SK-N-MC (cell line): Measurements from ENCODE around the gene MYO7A.

Experiments used
- EZH2 ChIP-seq: fragments of 200-600 bp; sonication (generic); IDR thresholded peaks from one replicate; pipeline ENCODE4 v1.6.1; 2017; ENCODE audit warnings: antibody characterized with exemption
- FOXP2 ChIP-seq: optimal IDR thresholded peaks from 2 replicates; pipeline ENCODE3; 2011; ENCODE audit warnings: mild to moderate bottlenecking, moderate library complexity; ENCODE audit not compliant: insufficient read depth; ENCODE audit errors: extremely low read length, control extremely low read depth
- POLR2AphosphoS5 ChIP-seq: IDR thresholded peaks from 2 replicates; pipeline ENCODE4 v1.6.1; 2012; ENCODE audit warnings: mild to moderate bottlenecking, low read depth, low read length, borderline replicate concordance

- TF ChIP-seq EZH2, result no peak
- no peak for TF ChIP-seq POLR2AphosphoS5
- no peak for TF ChIP-seq FOXP2
These were observed 10.1 kb downstream of the MYO7A start for GRCh38 chr11:77138106-77138649.
